ENCODE data around the gene MARK3.

Gene MARK3

GRCh38 chr14:103512701-103513611, 127.7 kb downstream of the MARK3 start:
- DNase-seq (ENCODE audit: low spot score) = peak; percentile 23

GRCh38 chr14:103514596-103515421, 129.6 kb downstream of the MARK3 start:
- in situ Hi-C loops (cut with MboI; ENCODE audit: low sequenced_read_pairs, unreplicated experiment) = loop anchor here (5.0 kb wide), 1 partner anchor 42 kb away; no protein-coding TSS in a partner anchor
- TF ChIP-seq CTCF (IDR thresholded peaks at IDR 0.05; ENCODE audit: borderline replicate concordance, control extremely low read depth, extremely low read depth, insufficient read depth, missing control alignments) = no peak
- no peak for DNase-seq (ENCODE audit: low spot score)

More at GRCh38 chr14:103512701-103513611, 127.7 kb downstream of the MARK3 start:
- in situ Hi-C loops (cut with MboI; ENCODE audit: low sequenced_read_pairs, unreplicated experiment) = no loop called here
- no peak for TF ChIP-seq CTCF (IDR thresholded peaks at IDR 0.05; ENCODE audit: borderline replicate concordance, control extremely low read depth, extremely low read depth, insufficient read depth, missing control alignments)

- no peak for DNase-seq (ENCODE audit: low spot score)
- TF ChIP-seq CTCF (IDR thresholded peaks at IDR 0.05; ENCODE audit: borderline replicate concordance, control extremely low read depth, extremely low read depth, insufficient read depth, missing control alignments) = no peak
- in situ Hi-C loops (cut with MboI; ENCODE audit: low sequenced_read_pairs, unreplicated experiment) = loop anchor here (5.0 kb wide), 1 partner anchor 41 kb away; no protein-coding TSS in a partner anchor
Observed at GRCh38 chr14:103516426-103517173, 131.4 kb downstream of the MARK3 start.

GRCh38 chr14:103517174-103517566, 132.0 kb downstream of the MARK3 start:
- in situ Hi-C loops (cut with MboI; ENCODE audit: low sequenced_read_pairs, unreplicated experiment) = loop anchor here (5.0 kb wide), 1 partner anchor 40 kb away; no protein-coding TSS in a partner anchor
- TF ChIP-seq CTCF (IDR thresholded peaks at IDR 0.05; ENCODE audit: borderline replicate concordance, control extremely low read depth, extremely low read depth, insufficient read depth, missing control alignments) = no peak
- no peak for DNase-seq (ENCODE audit: low spot score)

- DNase-seq (ENCODE audit: low spot score) = no peak
- in situ Hi-C loops (cut with MboI; ENCODE audit: low sequenced_read_pairs, unreplicated experiment) = loop anchor here (5.0 kb wide), 1 partner anchor 39 kb away; no protein-coding TSS in a partner anchor
- TF ChIP-seq CTCF (IDR thresholded peaks at IDR 0.05; ENCODE audit: borderline replicate concordance, control extremely low read depth, extremely low read depth, insufficient read depth, missing control alignments) = no peak
Observed at GRCh38 chr14:103517721-103518421, 132.7 kb downstream of the MARK3 start.
